Measurements from ENCODE around the gene C2orf80. TPM values are rescaled to one million over a fixed set of nuclear protein-coding genes. Genes with fewer than 3 reads are reported as not detected.

The C2orf80 gene
- polyA plus RNA-seq, 1 experiment, result not detected

- ChIA-PET POLR2A (no interaction called here), CTCF (interaction anchor here (1.5 kb wide), 1 partner anchor 39 kb away, joined by 6 read pairs; no protein-coding TSS in a partner anchor)
- TF ChIP-seq, protein P1, sequence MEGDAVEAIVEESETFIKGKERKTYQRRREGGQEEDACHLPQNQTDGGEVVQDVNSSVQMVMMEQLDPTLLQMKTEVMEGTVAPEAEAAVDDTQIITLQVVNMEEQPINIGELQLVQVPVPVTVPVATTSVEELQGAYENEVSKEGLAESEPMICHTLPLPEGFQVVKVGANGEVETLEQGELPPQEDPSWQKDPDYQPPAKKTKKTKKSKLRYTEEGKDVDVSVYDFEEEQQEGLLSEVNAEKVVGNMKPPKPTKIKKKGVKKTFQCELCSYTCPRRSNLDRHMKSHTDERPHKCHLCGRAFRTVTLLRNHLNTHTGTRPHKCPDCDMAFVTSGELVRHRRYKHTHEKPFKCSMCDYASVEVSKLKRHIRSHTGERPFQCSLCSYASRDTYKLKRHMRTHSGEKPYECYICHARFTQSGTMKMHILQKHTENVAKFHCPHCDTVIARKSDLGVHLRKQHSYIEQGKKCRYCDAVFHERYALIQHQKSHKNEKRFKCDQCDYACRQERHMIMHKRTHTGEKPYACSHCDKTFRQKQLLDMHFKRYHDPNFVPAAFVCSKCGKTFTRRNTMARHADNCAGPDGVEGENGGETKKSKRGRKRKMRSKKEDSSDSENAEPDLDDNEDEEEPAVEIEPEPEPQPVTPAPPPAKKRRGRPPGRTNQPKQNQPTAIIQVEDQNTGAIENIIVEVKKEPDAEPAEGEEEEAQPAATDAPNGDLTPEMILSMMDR (IDR thresholded peaks at IDR 0.05; ENCODE audit: low read depth, low read length), result no peak
- no peak for DNase-seq (ENCODE audit: low read depth, low spot score)
- Histone ChIP-seq H3K27me3 (ENCODE audit: control insufficient read depth, insufficient read depth, low read length) (peaks cover 5% of the 10 kb centered on the region), H3K4me3 (ENCODE audit: low read depth, low read length) (no peak overlapping the region), H3K9me3 (ENCODE audit: control insufficient read depth, insufficient read depth, low read length) (no peaks in the 10 kb centered on the region), H3K27ac (ENCODE audit: low read depth, low read length) (no peak overlapping the region)
Measured at GRCh38 chr2:208135794-208136715, 53.8 kb downstream of the C2orf80 start.

DNA sequence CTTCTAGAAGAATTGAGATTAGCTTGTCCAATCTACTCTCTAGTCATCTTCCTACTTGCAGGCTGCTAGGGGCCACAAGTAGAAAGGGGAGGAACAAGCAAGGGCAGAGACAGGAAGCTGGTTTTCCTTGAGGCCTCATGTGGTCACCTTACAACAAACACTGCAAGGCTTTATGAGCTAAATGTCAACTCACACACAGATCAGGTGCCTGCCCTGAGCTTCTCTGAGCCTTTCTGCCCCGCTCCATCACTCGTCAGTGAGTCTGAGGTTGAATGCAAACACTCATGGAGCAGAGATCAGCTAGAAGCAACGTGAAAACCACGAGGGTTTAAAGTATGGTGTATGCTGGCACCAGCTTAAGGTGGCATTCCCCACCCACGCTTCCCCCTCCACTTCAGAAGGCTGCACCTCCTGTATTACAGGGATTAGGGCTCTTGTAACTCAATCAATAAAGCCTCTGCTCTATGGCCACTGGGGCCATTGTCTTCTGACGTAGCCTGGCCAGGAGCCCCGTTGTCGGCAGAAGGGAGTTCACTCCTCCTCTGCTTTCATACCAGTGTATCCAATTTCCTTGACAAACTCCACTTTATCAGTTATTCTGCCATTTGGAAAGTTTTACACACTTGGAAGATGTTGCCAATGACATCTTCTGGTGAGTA, 54.8 kb downstream of the C2orf80 start:
- ChIA-PET CTCF (no interaction called here), POLR2A (no interaction called here)

DNA sequence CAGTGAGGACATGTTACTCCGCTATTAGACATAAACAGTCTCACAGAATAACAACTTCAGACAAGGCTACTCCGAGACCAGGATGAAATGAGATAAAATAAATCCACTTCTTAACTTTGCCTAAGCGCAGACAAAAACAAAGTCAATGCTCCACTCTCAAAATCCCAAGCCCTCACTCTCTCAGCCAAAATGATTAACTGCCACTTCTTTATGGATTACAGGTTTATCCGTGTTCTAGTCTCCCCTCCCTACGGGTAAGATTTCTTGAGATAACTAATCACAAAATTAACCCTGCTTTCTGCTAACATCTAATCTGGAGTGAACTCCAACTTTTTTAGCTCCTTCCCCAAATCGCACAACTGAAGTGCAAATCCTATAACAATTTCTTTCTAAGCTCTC, 59.1 kb downstream of the C2orf80 start:
- POLR2A ChIA-PET, result no interaction called here
- Histone ChIP-seq H3K4me3 (ENCODE audit: low read depth, low read length) (no peak overlapping the region), H3K9me3 (ENCODE audit: control insufficient read depth, insufficient read depth, low read length) (no peaks in the 10 kb centered on the region; the same call in 1 of the 2 replicates), H3K27ac (ENCODE audit: low read depth, low read length) (no peak overlapping the region), H3K27me3 (ENCODE audit: control insufficient read depth, insufficient read depth, low read length) (peaks cover 5% of the 10 kb centered on the region)
- CTCF ChIA-PET, result interaction anchor here (0.5 kb wide), 1 partner anchor 439 kb away, joined by 3 read pairs; no protein-coding TSS in a partner anchor
- DNase-seq (ENCODE audit: low read depth, low spot score), result no peak
- TF ChIP-seq, protein P1 (IDR thresholded peaks at IDR 0.05; ENCODE audit: low read depth, low read length), result no peak

More for the DNA sequence above, 54.8 kb downstream of the C2orf80 start:
- no peak for DNase-seq (ENCODE audit: low read depth, low spot score)
- TF ChIP-seq, protein P1 (IDR thresholded peaks at IDR 0.05; ENCODE audit: low read depth, low read length), result no peak
- H3K27me3 ChIP-seq (ENCODE audit: control insufficient read depth, insufficient read depth, low read length), result peaks cover 5% of the 10 kb centered on the region
- no peak overlapping the region for H3K27ac ChIP-seq (ENCODE audit: low read depth, low read length)
- H3K4me3 ChIP-seq (ENCODE audit: low read depth, low read length), result no peak overlapping the region
- H3K9me3 ChIP-seq (ENCODE audit: control insufficient read depth, insufficient read depth, low read length), result no peaks in the 10 kb centered on the region

DNA sequence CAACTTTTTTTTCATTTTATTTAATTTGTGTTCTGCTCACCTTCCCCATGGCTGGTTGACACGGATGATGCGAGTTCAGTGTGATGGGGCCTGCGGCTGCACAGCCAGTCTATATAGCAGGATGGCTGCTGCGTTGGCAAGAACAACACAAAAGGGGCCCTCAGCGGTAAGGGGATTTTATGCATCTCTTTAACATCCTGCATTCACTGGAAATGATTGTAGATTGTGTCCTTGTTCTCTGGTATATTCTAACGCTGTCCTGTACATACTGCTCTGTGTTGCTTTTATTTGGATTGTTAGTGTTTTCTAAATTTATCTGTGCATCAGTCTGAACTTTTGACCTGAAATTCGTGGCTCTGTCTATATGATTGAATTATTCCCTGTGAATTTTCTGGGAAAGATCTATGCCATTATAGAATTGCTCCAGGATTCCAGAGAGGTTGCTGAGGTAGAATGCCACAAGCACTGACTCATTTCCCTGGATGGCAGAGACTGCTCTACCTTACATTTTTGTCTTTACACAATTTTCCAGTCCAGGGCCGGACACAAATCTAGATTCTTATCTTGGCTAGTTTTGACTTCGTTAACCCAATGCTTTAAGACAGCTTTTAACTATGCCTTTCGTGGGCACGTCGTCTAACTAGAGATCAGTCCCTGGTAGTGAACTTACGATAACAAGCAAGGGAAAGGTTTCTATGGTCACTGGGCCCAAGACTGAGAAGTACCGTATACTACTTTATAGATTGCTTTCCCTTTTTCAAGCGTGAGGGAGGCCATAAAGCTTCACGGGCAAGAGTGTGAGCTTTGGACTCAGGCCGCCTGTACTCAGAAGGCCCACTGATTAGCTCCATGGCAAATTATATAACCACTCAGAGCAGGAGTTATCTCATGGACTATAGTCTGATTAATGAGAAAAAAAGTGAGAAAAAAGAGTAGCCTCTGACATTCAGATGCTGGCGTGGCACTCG, 59.8 kb downstream of the C2orf80 start, which contains the start of gene CRYGC:
Gene CRYGC, minus strand, starts transcription at position 85 of the 968 bp plus-strand sequence. Its CDS starts 36 bp downstream, at position 49.
- H3K27me3 ChIP-seq (ENCODE audit: control insufficient read depth, insufficient read depth, low read length), result peaks cover 3% of the 10 kb centered on the region
- no peak within 1 kb of the TSS for H3K4me3 ChIP-seq (ENCODE audit: low read depth, low read length)
- CTCF ChIA-PET, result no interaction called here
- no peak for DNase-seq (ENCODE audit: low read depth, low spot score)
- H3K9me3 ChIP-seq (ENCODE audit: control insufficient read depth, insufficient read depth, low read length), result no peaks in the 10 kb centered on the region; the same call in 1 of the 2 replicates
- no peak within 1 kb of the TSS for H3K27ac ChIP-seq (ENCODE audit: low read depth, low read length)
- TF ChIP-seq, protein P1 (IDR thresholded peaks at IDR 0.05; ENCODE audit: low read depth, low read length), result no peak
- POLR2A ChIA-PET, result no interaction called here

Measured in AG04450 (cell line).